Measurements from ENCODE around the gene SLC12A8. TPM values are rescaled to one million over a fixed set of nuclear protein-coding genes. Genes with fewer than 3 reads are reported as not detected.

The SLC12A8 gene, protein sequence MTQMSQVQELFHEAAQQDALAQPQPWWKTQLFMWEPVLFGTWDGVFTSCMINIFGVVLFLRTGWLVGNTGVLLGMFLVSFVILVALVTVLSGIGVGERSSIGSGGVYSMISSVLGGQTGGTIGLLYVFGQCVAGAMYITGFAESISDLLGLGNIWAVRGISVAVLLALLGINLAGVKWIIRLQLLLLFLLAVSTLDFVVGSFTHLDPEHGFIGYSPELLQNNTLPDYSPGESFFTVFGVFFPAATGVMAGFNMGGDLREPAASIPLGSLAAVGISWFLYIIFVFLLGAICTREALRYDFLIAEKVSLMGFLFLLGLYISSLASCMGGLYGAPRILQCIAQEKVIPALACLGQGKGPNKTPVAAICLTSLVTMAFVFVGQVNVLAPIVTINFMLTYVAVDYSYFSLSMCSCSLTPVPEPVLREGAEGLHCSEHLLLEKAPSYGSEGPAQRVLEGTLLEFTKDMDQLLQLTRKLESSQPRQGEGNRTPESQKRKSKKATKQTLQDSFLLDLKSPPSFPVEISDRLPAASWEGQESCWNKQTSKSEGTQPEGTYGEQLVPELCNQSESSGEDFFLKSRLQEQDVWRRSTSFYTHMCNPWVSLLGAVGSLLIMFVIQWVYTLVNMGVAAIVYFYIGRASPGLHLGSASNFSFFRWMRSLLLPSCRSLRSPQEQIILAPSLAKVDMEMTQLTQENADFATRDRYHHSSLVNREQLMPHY
- 5.8 TPM for total RNA-seq

DNA sequence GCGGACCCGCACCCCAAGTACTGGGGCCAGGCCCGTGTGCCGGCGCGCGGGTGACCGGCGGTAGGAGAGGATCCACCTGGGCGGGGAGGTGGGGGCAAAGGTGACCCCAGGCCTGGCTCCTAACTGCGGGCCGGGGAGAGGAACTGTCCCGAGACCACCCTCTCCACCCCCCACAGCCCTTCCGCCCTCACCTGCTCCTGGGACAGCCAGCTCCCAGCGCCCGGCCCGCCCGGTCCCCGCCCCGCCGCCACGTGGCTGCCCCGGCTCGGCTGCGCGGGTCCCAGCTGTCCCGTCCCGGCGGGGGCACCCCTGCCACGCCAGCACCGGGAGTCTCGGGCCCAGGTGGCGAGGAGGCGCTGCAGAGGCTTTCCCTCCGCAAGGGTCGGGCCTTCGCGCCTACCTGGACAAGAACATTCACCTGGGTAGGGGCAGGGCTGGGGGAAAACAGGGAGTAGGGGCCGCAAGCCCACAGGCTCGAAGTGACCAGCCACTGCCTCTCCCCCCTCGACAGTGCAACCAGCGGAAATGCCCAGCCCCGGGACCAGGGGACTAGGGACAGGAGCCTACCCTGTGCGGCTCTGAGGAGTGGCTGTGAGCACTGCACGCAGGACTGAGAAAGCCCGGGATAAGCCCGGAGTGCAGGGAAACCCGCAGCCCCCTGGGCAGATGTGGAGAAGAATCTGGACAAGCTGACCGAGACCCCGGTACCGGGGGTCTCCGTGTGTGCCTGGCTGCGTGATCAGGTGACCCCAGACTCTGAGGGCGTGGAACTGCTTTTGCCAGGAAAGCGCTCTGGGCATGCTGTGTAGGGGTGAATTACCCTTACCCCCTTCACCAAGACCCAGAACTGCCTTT is at the start of gene SLC12A8:
SLC12A8 (minus strand) TSS at position 240 of the 855 bp plus-strand sequence. CDS start 1,399 bp downstream, outside the sequence.

DNA sequence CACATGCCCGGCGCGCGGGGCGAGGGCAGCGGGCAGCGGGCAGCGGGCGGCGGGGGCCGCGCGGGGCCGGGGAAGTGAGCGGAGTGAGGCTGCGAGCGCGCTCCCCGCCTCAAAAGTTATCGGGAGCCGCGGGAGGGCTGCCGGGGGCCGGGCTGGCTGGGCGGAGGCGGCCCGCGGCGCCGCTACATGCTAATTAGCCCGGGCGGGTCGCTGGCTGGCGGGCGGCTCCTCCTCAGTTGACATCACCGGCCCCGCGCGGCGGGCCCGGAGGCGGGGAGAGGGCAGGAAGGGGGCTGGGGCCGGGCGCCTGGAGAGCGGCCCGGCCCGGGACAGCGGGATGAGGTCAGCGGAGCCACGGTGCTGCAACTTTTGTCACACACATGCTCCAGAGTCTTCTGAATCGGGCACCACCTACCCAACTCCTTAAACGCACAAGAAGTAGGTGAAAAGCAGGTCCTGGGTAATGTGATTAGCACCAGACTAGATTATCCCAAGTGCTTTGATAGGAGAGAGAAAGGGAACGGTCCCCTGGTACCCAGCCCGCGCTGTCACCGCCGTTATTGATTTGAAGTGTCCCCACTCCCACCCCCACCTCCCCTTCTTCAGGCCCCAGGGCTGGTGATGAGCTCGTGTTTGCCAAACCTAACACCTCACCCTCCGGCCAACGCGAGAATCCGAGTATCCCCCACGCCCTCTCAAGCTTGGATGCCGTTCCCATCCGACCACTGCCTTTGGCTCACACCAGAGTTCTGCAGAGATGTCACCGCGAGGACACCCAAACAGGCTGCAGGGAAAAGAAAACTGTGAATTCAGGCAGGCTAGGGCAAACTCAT is 156.4 kb downstream of the SLC12A8 start, which contains the start of gene HEG1:
HEG1 (minus strand) TSS at position 85 of the 833 bp plus-strand sequence. CDS start 107 bp downstream, outside the sequence.

Small RNAs within 50 kb of the gene (small RNA-seq; reads per million reads assigned to genes)
- not detected for gene MIR5092
- gene RNA5SP137 = not detected
- gene RNU6-230P = not detected

Other genes starting within 250 kb of the SLC12A8 start
- 7.2 TPM for gene HEG1, start 156.8 kb downstream of the SLC12A8 start, total RNA-seq
- 81.4 TPM for gene ZNF148, start 162.6 kb upstream of the SLC12A8 start, total RNA-seq

Data from diencephalon (tissue), 1 donor.